PC-9 (cell line): Measurements from ENCODE around the gene ORMDL3. TPM values are rescaled to one million over a fixed set of nuclear protein-coding genes. Genes with fewer than 3 reads are reported as not detected.

ENCODE experiments used
- BruUV-seq: library from RNA; stranded (reverse); fragments of 400-500 nt; replicated peaks from 2 replicates; lab custom pipeline; 2021; lab: Mats Ljungman, UMichigan
- CTCF ChIA-PET: fragments of 300-600 bp; sonication (Branson Sonifier 250); formaldehyde crosslinking; loops from one replicate; lab custom pipeline; 2022; ENCODE audit warnings: antibody characterized with exemption; lab: Charles Lee
- POLR2A ChIA-PET: fragments of 300-600 bp; sonication (Branson Sonifier 250); formaldehyde crosslinking; loops from one replicate; lab custom pipeline; 2022; ENCODE audit warnings: antibody characterized with exemption; ENCODE audit not compliant: unreplicated experiment; lab: Charles Lee
- DNase-seq, 2 experiments: peaks; one replicate each; pipeline versions ENCODE4 v3.0.0 to v3.0.0-alpha.2; 2015 to 2022; ENCODE audit warnings: mixed read lengths in 1 of 2
- H2AFZ ChIP-seq: fragments of 200-600 bp; sonication (generic); 2 replicates; pipeline ENCODE4 v1.8.1; 2017; ENCODE audit warnings: antibody characterized with exemption
- H3F3A ChIP-seq: fragments of 200-600 bp; sonication (generic); 2 replicates; pipeline ENCODE4 v1.8.1; 2017; ENCODE audit warnings: antibody characterized with exemption, mild to moderate bottlenecking, low read depth; ENCODE audit not compliant: insufficient read depth
- H3K27ac ChIP-seq: fragments of 200-600 bp; sonication (generic); 2 replicates; pipeline ENCODE4 v1.6.1; 2016; ENCODE audit warnings: mixed run types
- H3K27me3 ChIP-seq: fragments of 200-600 bp; sonication (generic); 2 replicates; pipeline ENCODE4 v1.6.1; 2016; ENCODE audit warnings: low read depth, mixed run types; ENCODE audit not compliant: insufficient read depth
- H3K36me3 ChIP-seq: fragments of 200-600 bp; sonication (generic); 2 replicates; pipeline ENCODE4 v1.6.1; 2016; ENCODE audit warnings: low read depth, mixed run types
- H3K4me1 ChIP-seq: fragments of 200-600 bp; sonication (generic); replicated peaks from 2 replicates; pipeline ENCODE4 v1.6.1; 2016; ENCODE audit warnings: mixed run types; ENCODE audit not compliant: insufficient read depth
- H3K4me2 ChIP-seq: fragments of 200-600 bp; sonication (generic); 2 replicates; pipeline ENCODE4 v1.6.1; 2017; ENCODE audit warnings: mixed run types
- H3K4me3 ChIP-seq: fragments of 200-600 bp; sonication (generic); 2 replicates; pipeline ENCODE4 v1.6.1; 2016; ENCODE audit warnings: mixed run types
- H3K79me2 ChIP-seq: fragments of 200-600 bp; sonication (generic); 2 replicates; pipeline ENCODE4 v1.6.1; 2017; ENCODE audit warnings: low read depth, mixed run types
- H3K9me2 ChIP-seq: fragments of 200-600 bp; sonication (generic); 2 replicates; pipeline ENCODE4 v1.8.1; 2017; ENCODE audit warnings: mild to moderate bottlenecking; ENCODE audit not compliant: insufficient read depth
- H3K9me3 ChIP-seq: fragments of 200-600 bp; sonication (generic); 2 replicates; pipeline ENCODE4 v1.8.1; 2016; ENCODE audit warnings: low read depth; ENCODE audit not compliant: insufficient read depth
- H4K20me1 ChIP-seq: fragments of 200-600 bp; sonication (generic); 2 replicates; pipeline ENCODE4 v1.8.1; 2017; ENCODE audit not compliant: insufficient read depth
- EZH2 ChIP-seq: fragments of 200-600 bp; sonication (generic); IDR thresholded peaks from 2 replicates; pipeline ENCODE4 v1.8.0; 2017; ENCODE audit warnings: antibody characterized with exemption, low read depth
- intact Hi-C: fragments of 100-400 bp; cut with micrococcal nuclease; formaldehyde crosslinking; loops from one replicate; pipeline ENCODE4 v1.10.0; 2022; ENCODE audit not compliant: unreplicated experiment
- total RNA-seq: library from RNA; stranded (reverse); gene quantifications from 2 replicates; pipeline ENCODE4 v1.2.3, GENCODE V29; 2021
- TF ChIP-seq, protein P1 (sequence below): fragments of 200-600 bp; sonication (generic); conservative IDR thresholded peaks from 2 replicates; pipeline ENCODE4 v1.6.1; 2017; ENCODE audit warnings: mixed run types, antibody characterized with exemption, mild to moderate bottlenecking, moderate library complexity

ORMDL3 gene
- total RNA-seq, 1 experiment from 2014 or later = 51.1 TPM

DNA sequence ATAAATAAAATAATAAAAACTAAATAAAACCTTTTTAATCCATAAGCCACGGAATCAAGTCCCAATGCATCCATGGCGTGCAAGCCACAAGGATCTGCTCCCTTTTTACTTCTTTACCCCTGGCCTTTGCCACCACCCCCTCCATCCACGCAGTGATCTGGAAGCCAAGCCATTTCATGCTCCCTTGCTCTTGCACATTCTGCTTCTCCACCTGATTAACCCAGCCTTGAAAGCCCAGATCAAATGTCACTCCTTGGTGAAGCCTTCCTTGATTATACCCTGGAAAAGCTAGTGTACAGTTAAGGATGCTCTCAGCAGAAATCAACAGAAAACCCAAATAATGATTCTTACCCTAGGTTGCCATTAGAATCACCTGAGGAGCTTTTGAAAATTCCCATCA is 10.0 kb upstream of the ORMDL3 start:
- CTCF ChIA-PET = no interaction called here
- intact Hi-C loops = no loop called here
- Histone ChIP-seq H3F3A (peaks cover 4% of the 10 kb centered on the region; the same call in 1 of the 2 replicates), H3K9me2 (no peaks in the 10 kb centered on the region), H3K27ac (no peak overlapping the region), H3K4me2 (no peak overlapping the region), H3K9me3 (no peaks in the 10 kb centered on the region), H3K79me2 (no peaks in the 10 kb centered on the region), H3K4me1 (no peaks in the 10 kb centered on the region), H4K20me1 (no peaks in the 10 kb centered on the region), H3K4me3 (no peak overlapping the region), H2AFZ (no peak overlapping the region), H3K27me3 (no peaks in the 10 kb centered on the region), H3K36me3 (no peaks in the 10 kb centered on the region)
- no TSS peak for BruUV-seq
- TF ChIP-seq, protein P1, sequence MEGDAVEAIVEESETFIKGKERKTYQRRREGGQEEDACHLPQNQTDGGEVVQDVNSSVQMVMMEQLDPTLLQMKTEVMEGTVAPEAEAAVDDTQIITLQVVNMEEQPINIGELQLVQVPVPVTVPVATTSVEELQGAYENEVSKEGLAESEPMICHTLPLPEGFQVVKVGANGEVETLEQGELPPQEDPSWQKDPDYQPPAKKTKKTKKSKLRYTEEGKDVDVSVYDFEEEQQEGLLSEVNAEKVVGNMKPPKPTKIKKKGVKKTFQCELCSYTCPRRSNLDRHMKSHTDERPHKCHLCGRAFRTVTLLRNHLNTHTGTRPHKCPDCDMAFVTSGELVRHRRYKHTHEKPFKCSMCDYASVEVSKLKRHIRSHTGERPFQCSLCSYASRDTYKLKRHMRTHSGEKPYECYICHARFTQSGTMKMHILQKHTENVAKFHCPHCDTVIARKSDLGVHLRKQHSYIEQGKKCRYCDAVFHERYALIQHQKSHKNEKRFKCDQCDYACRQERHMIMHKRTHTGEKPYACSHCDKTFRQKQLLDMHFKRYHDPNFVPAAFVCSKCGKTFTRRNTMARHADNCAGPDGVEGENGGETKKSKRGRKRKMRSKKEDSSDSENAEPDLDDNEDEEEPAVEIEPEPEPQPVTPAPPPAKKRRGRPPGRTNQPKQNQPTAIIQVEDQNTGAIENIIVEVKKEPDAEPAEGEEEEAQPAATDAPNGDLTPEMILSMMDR = no peak
- no peak for TF ChIP-seq EZH2
- no peak for DNase-seq
- POLR2A ChIA-PET = no interaction called here

DNA sequence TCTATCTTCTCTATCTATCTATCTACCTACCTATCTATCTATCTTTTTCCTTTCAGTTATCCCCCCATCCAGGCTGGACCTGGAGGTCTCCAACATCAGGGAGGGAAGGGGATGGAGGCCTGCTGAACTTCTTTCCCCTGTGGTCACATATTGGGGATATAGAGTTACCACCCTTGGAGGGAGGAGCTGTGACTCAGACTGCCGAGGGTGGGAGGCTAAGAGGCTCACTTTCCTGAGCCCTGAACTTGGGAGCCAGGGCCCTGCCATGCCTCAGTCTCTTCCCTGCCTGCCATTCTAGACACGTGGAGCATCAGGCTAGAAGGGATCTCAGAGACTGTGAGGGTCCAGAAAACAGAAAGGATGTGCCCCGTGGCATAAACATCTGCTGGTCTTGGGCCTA is 8.5 kb upstream of the ORMDL3 start:
- no TSS peak for BruUV-seq
- Histone ChIP-seq H3K4me2 (no peak overlapping the region), H3K27ac (no peak overlapping the region), H3K9me2 (no peaks in the 10 kb centered on the region), H4K20me1 (no peaks in the 10 kb centered on the region), H3F3A (peaks cover 4% of the 10 kb centered on the region; the same call in 1 of the 2 replicates), H3K9me3 (no peaks in the 10 kb centered on the region), H2AFZ (no peak overlapping the region), H3K4me3 (no peak overlapping the region), H3K79me2 (no peaks in the 10 kb centered on the region), H3K27me3 (no peaks in the 10 kb centered on the region), H3K36me3 (no peaks in the 10 kb centered on the region), H3K4me1 (no peaks in the 10 kb centered on the region)
- intact Hi-C loops = no loop called here
- DNase-seq = no peak
- TF ChIP-seq EZH2 = no peak
- TF ChIP-seq, protein P1 = no peak
- POLR2A ChIA-PET = no interaction called here
- CTCF ChIA-PET = no interaction called here

DNA sequence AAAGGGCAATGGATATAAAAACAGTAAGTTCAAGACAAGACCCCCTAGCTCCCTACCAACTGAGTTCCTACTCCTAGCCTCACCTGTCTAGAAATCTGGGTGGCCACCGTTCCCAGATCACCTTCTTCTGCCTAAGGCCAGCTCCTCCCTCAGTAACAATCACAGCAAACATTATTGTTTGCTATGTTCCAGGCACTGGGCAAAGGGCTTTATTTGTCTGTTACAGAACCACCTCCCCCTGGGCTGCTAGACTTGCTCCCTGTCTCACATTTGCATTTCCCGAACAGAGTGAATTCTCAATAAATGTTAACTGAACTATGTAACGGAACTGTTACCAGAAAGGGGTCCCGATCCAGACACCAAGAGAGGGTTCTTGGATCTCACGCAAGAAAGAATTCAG is 6.9 kb upstream of the ORMDL3 start:
- ChIA-PET CTCF (no interaction called here), POLR2A (interaction anchor here (0.6 kb wide), 1 partner anchor 30 kb away, joined by 3 read pairs; no protein-coding TSS in a partner anchor)
- BruUV-seq = no TSS peak

More for the DNA sequence above, 6.9 kb upstream of the ORMDL3 start:
- Histone ChIP-seq H3F3A (peaks cover 14% of the 10 kb centered on the region), H4K20me1 (peaks cover 4% of the 10 kb centered on the region; the same call in 1 of the 2 replicates), H3K9me2 (no peaks in the 10 kb centered on the region), H3K79me2 (no peaks in the 10 kb centered on the region), H3K27me3 (no peaks in the 10 kb centered on the region), H3K4me3 (no peak overlapping the region), H3K4me1 (peaks cover 9% of the 10 kb centered on the region), H3K4me2 (no peak overlapping the region), H2AFZ (no peak overlapping the region), H3K36me3 (no peaks in the 10 kb centered on the region), H3K27ac (no peak overlapping the region), H3K9me3 (no peaks in the 10 kb centered on the region)
- DNase-seq = no peak
- TF ChIP-seq, protein P1 = no peak
- TF ChIP-seq EZH2 = no peak
- intact Hi-C loops = no loop called here
